ENCODE results near the gene CREB5.

Gene CREB5

GRCh38 chr7:28469562-28469961 lies 57.2 kb downstream of the CREB5 start:
- TF ChIP-seq USF1 (IDR thresholded peaks at IDR 0.05) = no peak
- no peak for TF ChIP-seq EP300 (IDR thresholded peaks at IDR 0.05; ENCODE audit: borderline replicate concordance)
- no peak for TF ChIP-seq CEBPB (IDR thresholded peaks at IDR 0.05)

GRCh38 chr7:28470344-28470743 lies 58.0 kb downstream of the CREB5 start:
- TF ChIP-seq NFIC (IDR thresholded peaks at IDR 0.05) = no peak

- no peak for TF ChIP-seq MAX (IDR thresholded peaks at IDR 0.05)
- no peak for TF ChIP-seq EGR1 (IDR thresholded peaks at IDR 0.05)
- no peak for TF ChIP-seq TEAD4 (IDR thresholded peaks at IDR 0.05)
- no peak for TF ChIP-seq TCF12 (IDR thresholded peaks at IDR 0.05; ENCODE audit: low read depth)
- no peak for TF ChIP-seq REST (IDR thresholded peaks at IDR 0.05; ENCODE audit: low read depth)
- no peak for TF ChIP-seq TAF1 (IDR thresholded peaks at IDR 0.05; ENCODE audit: low read depth)
- TF ChIP-seq YY1 (IDR thresholded peaks at IDR 0.05; ENCODE audit: low read depth) = no peak
- TF ChIP-seq NFIC (IDR thresholded peaks at IDR 0.05) = no peak
- TF ChIP-seq RAD21 (IDR thresholded peaks at IDR 0.05; ENCODE audit: low read depth) = no peak
- no peak for TF ChIP-seq CEBPB (IDR thresholded peaks at IDR 0.05)
- no peak for TF ChIP-seq FOXM1 (IDR thresholded peaks at IDR 0.05; ENCODE audit: borderline replicate concordance, low read depth)
- TF ChIP-seq USF1 (IDR thresholded peaks at IDR 0.05) = no peak
- no peak for TF ChIP-seq ZBTB7A (IDR thresholded peaks at IDR 0.05; ENCODE audit: low read depth)
These were observed 60.0 kb downstream of the CREB5 start for GRCh38 chr7:28472332-28472731.

- no peak for TF ChIP-seq FOXM1 (IDR thresholded peaks at IDR 0.05; ENCODE audit: borderline replicate concordance, low read depth)
- TF ChIP-seq NFIC (IDR thresholded peaks at IDR 0.05) = no peak
- TF ChIP-seq MAX (IDR thresholded peaks at IDR 0.05) = no peak
- TF ChIP-seq TCF12 (IDR thresholded peaks at IDR 0.05; ENCODE audit: low read depth) = no peak
- no peak for TF ChIP-seq REST (IDR thresholded peaks at IDR 0.05; ENCODE audit: low read depth)
- TF ChIP-seq YY1 (IDR thresholded peaks at IDR 0.05; ENCODE audit: low read depth) = no peak
- TF ChIP-seq EP300 (IDR thresholded peaks at IDR 0.05; ENCODE audit: borderline replicate concordance) = no peak
- no peak for TF ChIP-seq ZBTB7A (IDR thresholded peaks at IDR 0.05; ENCODE audit: low read depth)
- TF ChIP-seq RAD21 (IDR thresholded peaks at IDR 0.05; ENCODE audit: low read depth) = no peak
- no peak for TF ChIP-seq TEAD4 (IDR thresholded peaks at IDR 0.05)
- no peak for TF ChIP-seq CEBPB (IDR thresholded peaks at IDR 0.05)
- TF ChIP-seq USF1 (IDR thresholded peaks at IDR 0.05) = no peak
These were observed 61.4 kb downstream of the CREB5 start for GRCh38 chr7:28473571-28474281.

- TF ChIP-seq YY1 (IDR thresholded peaks at IDR 0.05; ENCODE audit: low read depth) (no peak), USF1 (IDR thresholded peaks at IDR 0.05) (no peak), FOXM1 (IDR thresholded peaks at IDR 0.05; ENCODE audit: borderline replicate concordance, low read depth) (no peak), MAX (IDR thresholded peaks at IDR 0.05) (no peak), TEAD4 (IDR thresholded peaks at IDR 0.05) (no peak), TCF12 (IDR thresholded peaks at IDR 0.05; ENCODE audit: low read depth) (no peak), CEBPB (IDR thresholded peaks at IDR 0.05) (no peak), EP300 (IDR thresholded peaks at IDR 0.05; ENCODE audit: borderline replicate concordance) (no peak), ZBTB7A (IDR thresholded peaks at IDR 0.05; ENCODE audit: low read depth) (no peak), TAF1 (IDR thresholded peaks at IDR 0.05; ENCODE audit: low read depth) (no peak)
These were observed 61.9 kb downstream of the CREB5 start for GRCh38 chr7:28474282-28474638.
